Fibroblast of lung (primary cell): ENCODE measurements around the gene DPYSL4.

Experiments used
- CTCF ChIP-seq, 2 donors: IDR thresholded peaks in 1 of 2; conservative IDR thresholded peaks in 1 of 2; 1 replicate in 1 of 2; 2 replicates in 1 of 2; pipeline ENCODE4 v1.5.1; 2011 to 2012; ENCODE audit warnings: low read length in 2 of 2, control low read depth in 1 of 2, inconsistent platforms in 1 of 2, low read depth in 1 of 2, mild to moderate bottlenecking in 1 of 2
- EZH2 ChIP-seq: IDR thresholded peaks from 2 replicates; pipeline ENCODE4 v1.5.1; 2012; ENCODE audit warnings: low read length, control low read depth, mild to moderate bottlenecking; ENCODE audit errors: missing control alignments

GRCh38 chr10:132189016-132189415 lies 2.3 kb downstream of the DPYSL4 start:
- TF ChIP-seq CTCF (conservative IDR thresholded peaks at IDR 0.05 in 1 of 2, IDR thresholded peaks at IDR 0.05 in 1 of 2; ENCODE audit: low read depth in 1 of 2, low read length in 2 of 2) (no peak), EZH2 (no peak)
